ENCODE results near the gene CCDC116. TPM values are rescaled to one million over a fixed set of nuclear protein-coding genes. Genes with fewer than 3 reads are reported as not detected.

CCDC116 gene
- total and polyA plus RNA-seq, 5 donors from 2014 or later = not detected

DNA sequence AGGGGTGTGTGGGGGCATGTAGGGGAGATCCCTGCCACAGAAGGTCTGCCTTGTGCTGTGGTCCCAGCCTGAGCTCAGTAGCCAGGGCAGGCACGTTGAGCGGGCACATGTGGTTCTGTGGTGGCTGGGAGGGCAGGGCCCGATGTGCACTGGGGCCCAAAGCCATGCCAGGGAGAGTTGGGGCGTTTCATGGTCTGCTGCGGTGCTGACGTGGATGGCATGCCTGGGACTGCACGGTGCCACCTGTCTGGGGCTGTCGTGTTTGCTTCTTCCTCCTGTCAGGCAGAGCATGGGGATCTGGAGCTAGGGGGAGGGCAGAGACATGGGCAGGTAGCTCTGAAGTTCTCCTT, 52.6 kb downstream of the CCDC116 start:
- Histone ChIP-seq H3K27me3 (ENCODE audit: control insufficient read depth, insufficient read depth, low read length) (no peaks in the 10 kb centered on the region), H3K36me3 (ENCODE audit: control insufficient read depth, insufficient read depth, low read length) (peaks cover 57% of the 10 kb centered on the region), H3K4me1 (ENCODE audit: control insufficient read depth, insufficient read depth, low read length, poor library complexity, severe bottlenecking) (no peaks in the 10 kb centered on the region), H3K27ac (ENCODE audit: insufficient read depth, low read length, poor library complexity, severe bottlenecking) (no peak overlapping the region), H3K9me3 (ENCODE audit: control insufficient read depth in 2 of 2, low read length in 2 of 2) (no peaks in the 10 kb centered on the region), H3K4me3 (ENCODE audit: low read depth, low read length) (no peak overlapping the region)
- no peaks in the 10 kb centered on the region for H3K9me3 Mint-ChIP-seq
- H3K27ac Mint-ChIP-seq = no peak overlapping the region
- H3K4me1 Mint-ChIP-seq = peaks cover 0 to 5% (median 2%) of the 10 kb centered on the region in 4 donors
- ATAC-seq (ENCODE audit: low read depth in 2 of 2) = no peak
- H3K27me3 Mint-ChIP-seq = no peaks in the 10 kb centered on the region
- H3K4me3 Mint-ChIP-seq = no peak overlapping the region
- no peak for DNase-seq
- peaks cover 14% of the 10 kb centered on the region for H3K36me3 Mint-ChIP-seq

DNA sequence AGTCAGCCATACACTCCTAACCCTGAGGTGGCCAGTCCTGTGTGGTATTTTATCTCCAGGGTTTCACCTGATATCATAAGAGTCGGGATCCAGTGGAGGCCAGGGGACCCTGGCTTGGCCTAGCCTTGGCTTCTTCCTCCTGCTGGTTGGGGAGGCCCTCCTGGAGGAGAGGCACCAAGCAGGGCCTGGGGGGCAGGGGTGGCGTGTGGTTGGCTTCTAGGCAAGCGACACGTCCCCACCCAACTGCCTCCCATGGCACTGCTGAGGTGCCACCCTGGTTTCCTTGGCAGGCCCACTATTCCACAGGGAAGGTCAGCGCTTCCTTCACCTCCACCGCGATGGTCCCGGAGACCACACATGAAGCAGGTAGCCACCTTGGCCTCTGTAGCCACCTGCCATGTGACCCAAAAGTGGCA, 53.6 kb downstream of the CCDC116 start:
- DNase-seq = no peak

More for the DNA sequence above, 53.6 kb downstream of the CCDC116 start:
- H3K27ac Mint-ChIP-seq = no peak overlapping the region
- H3K27ac ChIP-seq (ENCODE audit: insufficient read depth, low read length, poor library complexity, severe bottlenecking) = no peak overlapping the region
- no peaks in the 10 kb centered on the region for H3K27me3 ChIP-seq (ENCODE audit: control insufficient read depth, insufficient read depth, low read length)
- peaks cover 0 to 6% (median 3%) of the 10 kb centered on the region in 4 donors for H3K4me1 Mint-ChIP-seq
- no peaks in the 10 kb centered on the region for H3K27me3 Mint-ChIP-seq
- H3K9me3 ChIP-seq (ENCODE audit: control insufficient read depth in 2 of 2, low read length in 2 of 2) = no peaks in the 10 kb centered on the region
- H3K36me3 Mint-ChIP-seq = peaks cover 22% of the 10 kb centered on the region
- ATAC-seq (ENCODE audit: low read depth in 2 of 2) = no peak
- H3K4me3 Mint-ChIP-seq = no peak overlapping the region
- H3K4me1 ChIP-seq (ENCODE audit: control insufficient read depth, insufficient read depth, low read length, poor library complexity, severe bottlenecking) = no peaks in the 10 kb centered on the region
- no peak overlapping the region for H3K4me3 ChIP-seq (ENCODE audit: low read depth, low read length)
- no peaks in the 10 kb centered on the region for H3K9me3 Mint-ChIP-seq
- peaks cover 63% of the 10 kb centered on the region for H3K36me3 ChIP-seq (ENCODE audit: control insufficient read depth, insufficient read depth, low read length)

Other genes with a start within 250 kb of the CCDC116 start
- not detected for gene RIMBP3B, start 249.0 kb upstream of the CCDC116 start, total RNA-seq
- under 1 TPM in 3 of 4 donors, not detected in 1; 0.32 to 0.63 (median 0.47) TPM for gene RIMBP3B, start 249.0 kb upstream of the CCDC116 start, polyA plus RNA-seq
- 9.7 TPM for gene HIC2, start 215.4 kb upstream of the CCDC116 start, total RNA-seq
- under 1 TPM; 0.29 to 0.49 (median 0.41) TPM for gene HIC2, start 215.4 kb upstream of the CCDC116 start, polyA plus RNA-seq
- gene TMEM191C, start 165.4 kb upstream of the CCDC116 start, total RNA-seq = 4.1 TPM
- 1 to 10 TPM in 3 of 4 donors, under 1 TPM in 1; 0.72 to 2.7 (median 1.3) TPM for gene TMEM191C, start 165.4 kb upstream of the CCDC116 start, polyA plus RNA-seq
- gene RIMBP3C, start 81.3 kb upstream of the CCDC116 start, total RNA-seq = 0.47 TPM
- gene RIMBP3C, start 81.3 kb upstream of the CCDC116 start, polyA plus RNA-seq = under 1 TPM in 3 of 4 donors, not detected in 1; 0.38 to 0.87 (median 0.52) TPM
- 33.7 TPM for gene UBE2L3, start 65.0 kb upstream of the CCDC116 start, total RNA-seq
- gene UBE2L3, start 65.0 kb upstream of the CCDC116 start, polyA plus RNA-seq = 100 to 1,000 TPM in 3 of 4 donors, 10 to 100 TPM in 1; 98.4 to 124 (median 110) TPM
- 34.4 TPM for gene YDJC, start 2.7 kb upstream of the CCDC116 start, total RNA-seq
- 10 to 100 TPM; 55.0 to 70.0 (median 55.6) TPM for gene YDJC, start 2.7 kb upstream of the CCDC116 start, polyA plus RNA-seq
- gene SDF2L1, start 9.5 kb downstream of the CCDC116 start, total RNA-seq = 29.9 TPM
- gene SDF2L1, start 9.5 kb downstream of the CCDC116 start, polyA plus RNA-seq = 10 to 100 TPM; 65.4 to 89.3 (median 75.5) TPM
- 83.0 TPM for gene PPIL2, start 33.3 kb downstream of the CCDC116 start, total RNA-seq
- 10 to 100 TPM; 24.3 to 29.3 (median 27.0) TPM for gene PPIL2, start 33.3 kb downstream of the CCDC116 start, polyA plus RNA-seq
- 8.9 TPM for gene YPEL1, start 103.0 kb downstream of the CCDC116 start, total RNA-seq
- 10 to 100 TPM in 2 of 4 donors, 1 to 10 TPM in 2; 5.4 to 20.1 (median 11.3) TPM for gene YPEL1, start 103.0 kb downstream of the CCDC116 start, polyA plus RNA-seq
- gene MAPK1, start 234.9 kb downstream of the CCDC116 start, total RNA-seq = 88.0 TPM
- gene MAPK1, start 234.9 kb downstream of the CCDC116 start, polyA plus RNA-seq = 10 to 100 TPM; 46.5 to 81.3 (median 64.7) TPM